Endothelial cell of umbilical vein (primary cell): ENCODE results near the gene ZMIZ1. TPM values are rescaled to one million over a fixed set of nuclear protein-coding genes. Genes with fewer than 3 reads are reported as not detected.

Experiments
- BruUV-seq: library from RNA; stranded (reverse); fragments of 400-500 nt; replicated peaks from 2 replicates; lab custom pipeline; 2021; lab: Mats Ljungman, UMichigan
- CTCF ChIA-PET: fragments of 300-600, 350-600 bp; sonication (Branson Sonifier 250); formaldehyde crosslinking; loops from one replicate; lab custom pipeline; 2021; ENCODE audit warnings: antibody characterized with exemption, inconsistent platforms; lab: Charles Lee
- POLR2A ChIA-PET: fragments of 300-600, 350-600 bp; sonication (Branson Sonifier 250); formaldehyde crosslinking; loops from one replicate; lab custom pipeline; 2021; ENCODE audit warnings: antibody characterized with exemption, inconsistent platforms; lab: Charles Lee
- DNase-seq: peaks from one replicate; pipeline ENCODE4 v3.0.0-alpha.2; 2011; ENCODE audit warnings: low read depth, low spot score
- FAIRE-seq: peaks from 2 replicates; lab custom pipeline; 2011; peaks lifted over from hg19 to GRCh38; lab: Jason Lieb, UNC
- H2AFZ ChIP-seq: 2 replicates; pipeline ENCODE4 v1.6.0; 2012; ENCODE audit warnings: low read depth, low read length, control low read depth, inconsistent platforms
- H3K27ac ChIP-seq: 2 replicates; pipeline ENCODE4 v1.5.1; 2011; ENCODE audit warnings: low read depth, mild to moderate bottlenecking, control low read depth, low read length, moderate library complexity; ENCODE audit not compliant: insufficient read depth
- H3K27me3 ChIP-seq, 2 experiments: 2 replicates each; pipeline versions ENCODE4 v1.6.0 to v1.6.1; 2011; ENCODE audit warnings: low read length in 2 of 2, mixed read lengths in 1 of 2; ENCODE audit not compliant: control insufficient read depth in 2 of 2, insufficient read depth in 2 of 2
- H3K36me3 ChIP-seq, 2 experiments: 2 replicates in 1 of 2; 3 replicates in 1 of 2; pipeline ENCODE4 v1.5.1; 2011; ENCODE audit warnings: low read length in 2 of 2, mild to moderate bottlenecking in 1 of 2, moderate library complexity in 1 of 2; ENCODE audit not compliant: control insufficient read depth in 2 of 2, insufficient read depth in 2 of 2; ENCODE audit errors: extremely low read depth in 1 of 2
- H3K4me1 ChIP-seq: 3 replicates; pipeline ENCODE4 v1.5.1; 2011; ENCODE audit warnings: mild to moderate bottlenecking, low read length; ENCODE audit not compliant: control insufficient read depth, insufficient read depth; ENCODE audit errors: extremely low read depth
- H3K4me2 ChIP-seq: 2 replicates; pipeline ENCODE4 v1.6.1; 2011; ENCODE audit warnings: low read length, control low read depth, mixed read lengths; ENCODE audit not compliant: insufficient read depth
- H3K4me3 ChIP-seq, 3 experiments: fragments of 200-600 bp in 1 of 3; sonication (generic), shearing (Covaris generic) in 1 of 3; replicated peaks in 1 of 3; 2 replicates each; pipeline ENCODE4 v1.5.1; 2011 to 2016; ENCODE audit warnings: control low read depth in 3 of 3, low read length in 3 of 3, mild to moderate bottlenecking in 2 of 3, inconsistent platforms in 1 of 3, low read depth in 1 of 3, moderate library complexity in 1 of 3; ENCODE audit not compliant: insufficient read depth in 1 of 3
- H3K79me2 ChIP-seq: 2 replicates; pipeline ENCODE4 v1.6.0; 2012; ENCODE audit warnings: low read length, inconsistent platforms; ENCODE audit not compliant: control insufficient read depth, insufficient read depth
- H3K9ac ChIP-seq: replicated peaks from 2 replicates; pipeline ENCODE3; 2011; ENCODE audit warnings: low read length, control low read depth; ENCODE audit not compliant: insufficient read depth; ENCODE audit errors: extremely low read depth
- H3K9me1 ChIP-seq: replicated peaks from 3 replicates; pipeline ENCODE4 v1.6.0; 2011; ENCODE audit warnings: mild to moderate bottlenecking, low read length; ENCODE audit not compliant: control insufficient read depth, insufficient read depth; ENCODE audit errors: extremely low read depth
- H3K9me3 ChIP-seq: replicated peaks from 2 replicates; pipeline ENCODE4 v1.5.1; 2012; ENCODE audit warnings: low read length, inconsistent platforms; ENCODE audit not compliant: control insufficient read depth, insufficient read depth
- H4K20me1 ChIP-seq: replicated peaks from 2 replicates; pipeline ENCODE3; 2011; ENCODE audit warnings: mild to moderate bottlenecking, low read length; ENCODE audit not compliant: control insufficient read depth, insufficient read depth; ENCODE audit errors: extremely low read depth
- EZH2 ChIP-seq: IDR thresholded peaks from 2 replicates; pipeline ENCODE4 v1.6.1; 2012; ENCODE audit warnings: borderline replicate concordance, low read depth, mild to moderate bottlenecking, moderate library complexity, low read length, inconsistent platforms; ENCODE audit not compliant: severe bottlenecking
- FOS ChIP-seq: IDR thresholded peaks from 2 replicates; pipeline ENCODE4 v1.6.1; 2011; ENCODE audit warnings: mild to moderate bottlenecking, low read length, moderate library complexity, borderline replicate concordance; ENCODE audit not compliant: insufficient read depth
- GATA2 ChIP-seq: IDR thresholded peaks from 2 replicates; pipeline ENCODE4 v1.7.0; 2011; ENCODE audit warnings: low read depth, mild to moderate bottlenecking, moderate library complexity, mixed read lengths, low read length; ENCODE audit not compliant: insufficient read length, insufficient read depth
- JUN ChIP-seq: IDR thresholded peaks from 2 replicates; pipeline ENCODE4 v1.6.1; 2011; ENCODE audit warnings: borderline replicate concordance, low read depth; ENCODE audit not compliant: insufficient read length, insufficient read depth
- MYC ChIP-seq: IDR thresholded peaks from one replicate; pipeline ENCODE4 v1.6.1; 2011; ENCODE audit warnings: mild to moderate bottlenecking, low read depth, low read length
- POLR2A ChIP-seq: IDR thresholded peaks from 2 replicates; pipeline ENCODE4 v1.6.1; 2012; ENCODE audit warnings: low read depth, mild to moderate bottlenecking, control low read depth, low read length
- POLR2AphosphoS5 ChIP-seq: IDR thresholded peaks from 2 replicates; pipeline ENCODE4 v1.6.1; 2012; ENCODE audit warnings: low read depth, mild to moderate bottlenecking, control low read depth, low read length, moderate library complexity; ENCODE audit not compliant: insufficient read depth
- dilution Hi-C: fragments of 300-500 bp; cut with MboI; formaldehyde crosslinking; loops from one replicate; pipeline ENCODE4 v1.15.0; 2019; ENCODE audit warnings: low sequenced_read_pairs; ENCODE audit not compliant: extremely low pct_ligation_motif_present
- intact Hi-C: fragments of 100-400 bp; cut with micrococcal nuclease; formaldehyde crosslinking; loops from one replicate; pipeline ENCODE4 v1.10.0; 2022
- polyA plus RNA-seq, 4 experiments: library from polyadenylated mRNA; depleted of rRNA in 3 of 4; stranded (reverse) in 3 of 4; unstranded in 1 of 4; fragments of >200 nt; gene quantifications; 2 replicates each; pipeline versions ENCODE4 v1.2.1 to v1.2.3, GENCODE V29; 2011 to 2012; ENCODE audit warnings: missing spikeins in 1 of 4
- total RNA-seq: library from RNA; stranded (reverse); gene quantifications from 2 replicates; pipeline ENCODE4 v1.2.3, GENCODE V29; 2021
- TF ChIP-seq, protein P1 (sequence below), 2 donors: IDR thresholded peaks; 1 replicate in 1 of 2; 2 replicates in 1 of 2; pipeline ENCODE4 v1.5.1; 2011; ENCODE audit warnings: low read length in 2 of 2, mild to moderate bottlenecking in 2 of 2, moderate library complexity in 2 of 2, control low read depth in 1 of 2, inconsistent platforms in 1 of 2, low read depth in 1 of 2; ENCODE audit not compliant: insufficient read depth in 1 of 2; ENCODE audit errors: extremely low read depth in 1 of 2
- TF ChIP-seq, protein P2 (sequence below): IDR thresholded peaks from 2 replicates; pipeline ENCODE4 v1.6.1; 2011; ENCODE audit not compliant: insufficient read depth, insufficient read length

ZMIZ1 gene
- total and polyA plus RNA-seq, 2 donors (not counting 3 experiments of a cell fraction or from before 2014, with no cell fraction given): 12.5 to 46.7 TPM

DNA sequence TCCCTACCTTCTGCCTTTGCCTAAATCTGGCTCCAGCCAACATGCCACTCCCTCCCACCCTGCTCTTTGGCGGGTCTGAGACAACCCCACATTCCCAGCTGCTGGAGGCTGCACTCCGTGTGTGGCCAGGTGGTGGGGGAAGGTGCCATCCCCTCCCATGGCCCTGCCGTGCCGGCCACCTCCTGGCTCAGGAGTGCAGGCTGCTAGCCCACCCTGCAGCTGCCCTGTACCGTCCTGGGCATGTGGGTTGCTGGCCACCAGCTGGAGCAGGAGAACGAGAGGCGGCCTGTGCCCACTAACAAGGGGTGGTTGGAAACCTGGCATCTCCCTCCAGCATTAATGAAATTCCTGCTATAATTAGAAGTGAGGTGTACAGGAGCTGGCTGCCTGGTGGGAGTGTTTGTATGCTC lies 97.6 kb downstream of the ZMIZ1 start:
- Histone ChIP-seq H3K36me3 (peaks cover 0 to 52% of the 10 kb centered on the region in 2 experiments), H3K4me3 (no peak overlapping the region), H3K4me2 (no peak overlapping the region), H2AFZ (no peak overlapping the region), H4K20me1 (no peaks in the 10 kb centered on the region), H3K9me3 (no peaks in the 10 kb centered on the region), H3K4me1 (no peaks in the 10 kb centered on the region), H3K27ac (no peak overlapping the region), H3K9me1 (no peaks in the 10 kb centered on the region), H3K9ac (no peak overlapping the region), H3K27me3 (no peaks in the 10 kb centered on the region), H3K79me2 (peaks cover 2% of the 10 kb centered on the region)
- dilution Hi-C loops: no loop called here
- no peak for FAIRE-seq
- CTCF ChIA-PET: interaction anchor here (1.9 kb wide), 1 partner anchor 11 kb away, joined by 4 read pairs; no protein-coding TSS in a partner anchor
- DNase-seq: no peak
- TF ChIP-seq MYC (no peak), JUN (no peak), POLR2AphosphoS5 (no peak), EZH2 (no peak), FOS (no peak), GATA2 (no peak), POLR2A (no peak)
- TF ChIP-seq, protein P1, sequence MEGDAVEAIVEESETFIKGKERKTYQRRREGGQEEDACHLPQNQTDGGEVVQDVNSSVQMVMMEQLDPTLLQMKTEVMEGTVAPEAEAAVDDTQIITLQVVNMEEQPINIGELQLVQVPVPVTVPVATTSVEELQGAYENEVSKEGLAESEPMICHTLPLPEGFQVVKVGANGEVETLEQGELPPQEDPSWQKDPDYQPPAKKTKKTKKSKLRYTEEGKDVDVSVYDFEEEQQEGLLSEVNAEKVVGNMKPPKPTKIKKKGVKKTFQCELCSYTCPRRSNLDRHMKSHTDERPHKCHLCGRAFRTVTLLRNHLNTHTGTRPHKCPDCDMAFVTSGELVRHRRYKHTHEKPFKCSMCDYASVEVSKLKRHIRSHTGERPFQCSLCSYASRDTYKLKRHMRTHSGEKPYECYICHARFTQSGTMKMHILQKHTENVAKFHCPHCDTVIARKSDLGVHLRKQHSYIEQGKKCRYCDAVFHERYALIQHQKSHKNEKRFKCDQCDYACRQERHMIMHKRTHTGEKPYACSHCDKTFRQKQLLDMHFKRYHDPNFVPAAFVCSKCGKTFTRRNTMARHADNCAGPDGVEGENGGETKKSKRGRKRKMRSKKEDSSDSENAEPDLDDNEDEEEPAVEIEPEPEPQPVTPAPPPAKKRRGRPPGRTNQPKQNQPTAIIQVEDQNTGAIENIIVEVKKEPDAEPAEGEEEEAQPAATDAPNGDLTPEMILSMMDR (IDR thresholded peaks at IDR 0.05; ENCODE audit: extremely low read depth in 1 of 2, insufficient read depth in 1 of 2, low read depth in 1 of 2, low read length in 2 of 2): no peak
- TF ChIP-seq, protein P2, sequence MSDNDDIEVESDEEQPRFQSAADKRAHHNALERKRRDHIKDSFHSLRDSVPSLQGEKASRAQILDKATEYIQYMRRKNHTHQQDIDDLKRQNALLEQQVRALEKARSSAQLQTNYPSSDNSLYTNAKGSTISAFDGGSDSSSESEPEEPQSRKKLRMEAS: no peak
- intact Hi-C loops: no loop called here
- BruUV-seq: no TSS peak
- POLR2A ChIA-PET: interaction anchor here (0.9 kb wide), 1 partner anchor 39 kb away, joined by 3 read pairs; no protein-coding TSS in a partner anchor
